Stimulated activated CD4-positive, alpha-beta T cell treated with anti-CD3 and anti-CD28 coated beads, Interleukin-2, amount 100 ng/mL, for 4 hours (primary cell): Measurements from ENCODE around the gene CABP5.

Experiments used
- DNase-seq: peaks from one replicate; pipeline ENCODE4 v3.0.0-alpha.2; 2020; ENCODE audit warnings: low read depth

The CABP5 gene

GRCh38 chr19:48030073-48030472 lies 13.8 kb downstream of the CABP5 start:
- no peak for DNase-seq

DNA sequence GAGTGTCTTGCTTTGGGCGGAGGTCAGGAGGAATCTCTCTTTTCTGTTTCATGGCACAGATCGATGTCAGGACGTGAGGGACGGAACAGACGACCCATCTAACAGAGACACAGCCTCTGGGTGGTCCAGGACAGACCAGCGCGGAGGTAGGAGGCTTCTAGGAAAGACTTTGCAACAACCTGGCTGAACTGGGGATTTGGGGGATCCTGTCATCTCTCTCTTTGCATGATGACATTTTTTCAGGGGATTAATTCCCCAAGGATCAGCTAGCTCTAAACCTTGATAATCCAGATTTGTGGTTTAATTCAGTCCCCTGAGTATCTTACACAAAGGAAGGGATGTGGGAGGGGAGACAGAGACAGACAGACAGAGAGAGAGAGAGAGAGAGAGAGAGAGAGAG lies 14.4 kb downstream of the CABP5 start:
- no peak for DNase-seq

- DNase-seq: no peak
These were observed 18.4 kb downstream of the CABP5 start for GRCh38 chr19:48025480-48025879.

DNA sequence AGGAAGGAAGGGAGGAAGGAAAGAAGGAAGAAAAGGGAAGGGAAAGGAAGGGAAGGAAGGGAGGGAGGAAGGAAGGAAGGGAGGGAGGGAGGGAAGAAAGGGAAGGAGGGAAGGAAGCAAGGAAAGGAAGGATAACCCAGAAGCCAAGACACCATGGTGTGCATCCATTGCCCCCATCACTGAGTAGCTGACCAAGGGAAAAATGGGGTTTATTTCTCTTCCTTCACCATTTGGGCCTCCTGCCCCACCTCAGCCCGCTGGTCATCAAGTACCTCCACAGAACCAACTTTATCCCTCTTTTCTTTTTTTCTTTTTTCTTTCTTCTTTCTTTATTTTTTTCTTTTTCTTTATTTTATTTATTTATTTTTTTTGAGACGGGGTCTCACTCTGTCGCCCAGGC lies 20.4 kb downstream of the CABP5 start:
- DNase-seq: no peak

- no peak for DNase-seq
These were observed 20.9 kb downstream of the CABP5 start for GRCh38 chr19:48023011-48023410.

GRCh38 chr19:48020686-48021085 lies 23.2 kb downstream of the CABP5 start:
- no peak for DNase-seq

DNA sequence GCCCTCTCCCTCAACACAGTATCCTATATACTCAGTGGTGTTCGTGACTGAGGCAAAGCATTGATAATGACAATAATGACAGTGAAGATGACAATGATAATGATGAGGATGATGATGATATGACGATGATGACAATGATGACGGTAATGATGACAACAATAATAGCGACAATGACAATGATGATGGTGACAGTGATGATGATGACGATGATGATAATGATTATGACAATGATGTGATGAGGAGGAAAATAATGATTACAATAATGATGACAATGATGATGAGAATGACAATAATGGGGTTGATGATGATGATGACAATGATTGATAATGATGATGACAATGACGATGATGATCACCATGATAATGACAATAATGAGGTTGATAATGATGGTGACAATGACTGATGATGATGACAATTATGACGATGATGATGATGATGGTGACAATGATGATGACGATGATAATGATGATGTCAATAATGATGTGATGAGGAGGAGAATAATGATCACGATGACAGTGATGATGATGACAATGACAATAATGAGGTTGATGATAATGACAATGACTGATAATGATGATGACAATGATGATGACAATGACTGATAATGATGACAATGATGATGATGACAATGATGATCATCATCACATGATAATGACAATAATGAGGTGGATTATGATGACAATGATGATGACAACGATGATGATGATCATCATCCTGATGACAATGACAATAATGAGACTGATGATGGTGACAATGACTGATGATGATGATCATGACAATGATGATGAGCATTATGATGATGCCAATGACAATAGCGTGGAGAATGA lies 32.7 kb downstream of the CABP5 start:
- DNase-seq: no peak

DNA sequence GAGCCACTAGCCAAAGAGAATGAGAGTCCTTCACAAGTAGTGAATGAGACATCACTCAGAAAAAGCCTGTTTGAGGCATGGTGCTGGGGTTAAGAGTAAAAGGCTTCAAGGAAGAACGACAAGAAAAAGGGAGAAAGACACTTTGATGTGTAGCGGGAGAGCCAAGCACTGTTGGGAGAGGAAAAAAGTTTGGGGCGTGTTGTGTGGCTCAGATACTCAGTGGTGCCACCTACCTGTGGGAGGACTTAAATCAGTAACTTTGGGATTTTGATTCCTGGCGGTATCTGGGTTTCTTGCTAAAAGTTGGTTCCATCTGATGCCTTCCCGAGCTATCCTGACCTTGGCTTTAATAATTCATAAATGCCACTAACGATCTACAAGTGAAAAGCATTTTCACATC lies 37.1 kb downstream of the CABP5 start:
- DNase-seq: no peak

DNA sequence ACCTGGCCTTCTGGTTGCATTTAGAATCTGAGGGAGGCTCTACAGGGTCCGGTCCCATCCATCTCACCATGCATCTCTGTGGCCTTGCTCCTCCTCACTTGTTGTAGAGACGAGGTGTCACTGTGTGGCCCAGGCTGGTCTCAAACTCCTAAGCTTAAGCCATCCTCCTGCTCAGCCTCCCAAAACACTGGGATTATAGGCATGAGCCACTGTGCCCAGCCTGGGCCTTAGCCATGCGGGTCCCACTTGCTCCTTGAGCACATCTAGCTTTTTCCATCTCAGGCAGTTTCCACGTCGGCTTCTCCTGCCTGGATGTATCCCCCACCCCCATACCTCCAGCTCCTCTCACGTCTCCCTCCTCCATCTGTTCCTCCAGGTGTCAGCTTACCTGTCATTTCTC lies 39.6 kb downstream of the CABP5 start:
- DNase-seq: no peak

DNA sequence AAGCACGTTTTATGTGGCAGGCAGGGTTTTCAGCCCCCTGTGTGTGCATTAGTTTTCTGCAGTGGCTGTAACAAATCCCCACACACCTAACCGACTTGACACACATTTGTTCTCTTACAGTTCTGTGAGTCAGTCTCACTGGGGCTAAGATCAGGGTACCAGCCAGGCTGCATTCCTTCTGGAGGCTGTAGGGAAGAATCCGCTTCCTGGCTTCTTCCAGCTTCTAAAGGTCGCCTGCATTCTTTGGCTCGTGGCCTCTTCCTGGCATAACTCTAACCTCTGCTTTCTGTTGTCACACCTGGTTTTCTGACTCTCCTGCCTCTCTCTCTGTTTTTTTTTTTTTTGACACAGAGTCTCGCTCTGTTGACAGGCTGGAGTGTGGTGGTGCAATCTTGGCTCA lies 43.0 kb downstream of the CABP5 start:
- DNase-seq: no peak

GRCh38 chr19:47998800-47999199 lies 45.1 kb downstream of the CABP5 start:
- DNase-seq: no peak

DNA sequence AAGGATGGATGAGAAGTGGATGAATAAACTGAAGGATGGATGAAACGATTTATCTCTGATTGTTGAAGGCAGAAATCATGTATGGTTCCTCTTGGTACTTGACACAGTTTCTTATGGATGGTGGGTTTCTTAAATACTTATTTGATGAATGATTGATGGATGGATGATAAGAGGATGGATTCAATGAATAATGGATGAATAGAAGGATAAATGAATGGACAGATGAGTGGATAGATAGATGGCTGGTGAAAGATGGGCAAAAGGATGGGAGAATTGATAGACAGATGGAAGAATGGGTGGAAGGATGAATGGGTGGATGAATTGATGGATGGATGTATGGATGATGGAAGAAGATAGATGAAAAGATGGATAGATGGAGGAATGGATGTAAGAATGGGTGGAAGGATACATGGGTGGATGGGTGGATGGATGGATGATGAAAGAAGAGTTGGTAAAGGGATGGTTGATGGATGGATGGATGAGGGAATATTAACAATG lies 47.6 kb downstream of the CABP5 start:
- DNase-seq: no peak

GRCh38 chr19:47994209-47994802 lies 49.6 kb downstream of the CABP5 start, which contains the start of gene ELSPBP1:
ELSPBP1 (plus strand) TSS chr19:47994632; CDS start chr19:48008668, 14,036 bp downstream.
- no peak for DNase-seq

DNA sequence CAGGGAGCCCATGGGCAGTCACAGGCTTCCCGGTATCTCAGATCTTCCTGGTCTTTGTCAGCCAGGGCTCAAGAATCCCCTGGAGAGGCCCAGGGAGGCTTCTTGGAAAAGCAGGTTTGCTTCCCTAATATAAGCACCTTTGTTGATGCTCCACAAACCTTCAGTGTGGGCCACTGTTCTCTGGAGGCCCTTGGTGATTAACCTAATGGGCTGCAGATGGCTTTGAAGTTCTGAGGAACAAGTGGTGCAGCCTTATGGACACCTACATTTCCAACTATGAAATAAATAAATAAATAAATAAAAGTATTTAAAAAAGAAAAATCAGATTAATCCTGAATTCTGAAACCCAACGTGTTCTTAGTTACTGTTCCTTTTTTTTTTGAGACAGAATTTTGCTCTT lies 51.8 kb downstream of the CABP5 start, which contains the start of gene BSPH1:
Gene BSPH1 (minus strand): TSS at position 101 of the 400 bp plus-strand sequence. CDS start 89 bp downstream, at position 12.
- no peak for DNase-seq

DNA sequence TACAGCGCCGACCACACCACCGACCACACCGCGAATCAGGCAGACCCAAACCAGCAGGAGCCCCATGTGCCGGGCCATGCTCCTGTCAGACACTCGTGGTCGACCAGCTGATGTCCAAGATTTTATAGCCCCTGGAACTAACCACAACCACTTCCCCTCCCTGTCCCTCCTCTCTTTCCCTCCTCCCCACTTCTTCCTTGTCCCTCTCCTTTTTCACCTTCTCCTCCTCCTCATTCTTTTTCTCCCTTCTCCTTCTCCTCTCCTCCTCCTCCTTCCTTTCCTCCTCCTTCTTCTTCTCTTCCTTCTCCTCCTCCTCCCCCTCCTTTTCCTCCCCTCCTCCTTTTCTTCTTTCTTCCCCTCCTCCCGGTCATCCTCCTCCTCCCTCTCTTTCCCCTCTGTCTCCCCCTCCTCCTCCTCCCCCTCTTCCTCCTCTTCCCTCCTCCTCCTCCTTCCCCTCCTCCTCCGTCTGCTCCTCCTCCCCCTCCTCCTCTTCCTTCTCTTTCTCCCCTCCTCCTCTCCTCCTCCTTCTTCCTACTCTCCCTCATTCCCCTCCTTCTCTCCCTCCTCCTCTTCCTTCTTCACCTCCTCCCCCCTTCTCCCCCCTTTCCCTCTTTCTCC lies 52.6 kb downstream of the CABP5 start:
- no peak for DNase-seq
